HepG2 (cell line): ENCODE results near the gene KBTBD13. TPM values are rescaled to one million over a fixed set of nuclear protein-coding genes. Genes with fewer than 3 reads are reported as not detected.
A peak's percentile ranks its signal among the peaks of the same experiment; 100 is the strongest.

Experiments used
- BORCS8-MEF2B ChIP-seq: sonication (generic); formaldehyde crosslinking; IDR thresholded peaks from 2 replicates; pipeline ENCODE4 v1.8.0; 2022; ENCODE audit warnings: mild to moderate bottlenecking, missing genetic modification reagents
- CEBPG ChIP-seq: IDR thresholded peaks from 2 replicates; pipeline ENCODE4 v1.6.1; 2016
- KDM5B ChIP-seq: sonication (generic); formaldehyde crosslinking; IDR thresholded peaks from 2 replicates; pipeline ENCODE4 v1.4.0; 2020; ENCODE audit warnings: missing genetic modification reagents, mild to moderate bottlenecking, borderline replicate concordance
- MED13 ChIP-seq: sonication (generic); formaldehyde crosslinking; IDR thresholded peaks from 2 replicates; pipeline ENCODE4 v1.5.0; 2020; ENCODE audit warnings: missing genetic modification reagents
- NCOR1 ChIP-seq: fragments of 200-600 bp; sonication (generic); IDR thresholded peaks from 2 replicates; pipeline ENCODE4 v1.7.0; 2017; ENCODE audit warnings: antibody characterized with exemption, low read length, borderline replicate concordance
- NFYB ChIP-seq: sonication (generic); formaldehyde crosslinking; IDR thresholded peaks from 2 replicates; pipeline ENCODE4 v1.4.0; 2020; ENCODE audit warnings: missing genetic modification reagents
- PHF5A ChIP-seq: IDR thresholded peaks from one replicate; pipeline ENCODE4 v1.6.1; 2018; ENCODE audit warnings: low read depth, missing genetic modification reagents; ENCODE audit not compliant: unreplicated experiment
- RBFOX2 ChIP-seq: fragments of 200-400 bp; formaldehyde crosslinking; IDR thresholded peaks from 2 replicates; pipeline ENCODE4 v1.6.1; 2017; ENCODE audit warnings: low read depth, mild to moderate bottlenecking, low read length
- RCOR2 ChIP-seq: IDR thresholded peaks from 2 replicates; pipeline ENCODE4 v1.6.1; 2016; ENCODE audit warnings: missing biosample characterization, missing genetic modification reagents
- SRF ChIP-seq: IDR thresholded peaks from 2 replicates; pipeline ENCODE4 v1.6.1; 2011; ENCODE audit warnings: mild to moderate bottlenecking, low read depth, low read length, moderate library complexity
- ZBTB20 ChIP-seq: sonication (generic); formaldehyde crosslinking; IDR thresholded peaks from 2 replicates; pipeline ENCODE4 v1.8.1; 2023; ENCODE audit warnings: missing genetic modification reagents, low read depth, mild to moderate bottlenecking, borderline replicate concordance
- ZNF160 ChIP-seq: sonication (generic); formaldehyde crosslinking; IDR thresholded peaks from 2 replicates; pipeline ENCODE4 v1.8.0; 2022; ENCODE audit warnings: mild to moderate bottlenecking, inconsistent platforms, missing genetic modification reagents
- ZNF205 ChIP-seq: IDR thresholded peaks from 2 replicates; pipeline ENCODE4 v1.6.1; 2018; ENCODE audit warnings: missing biosample characterization, missing genetic modification reagents
- ZNF225 ChIP-seq: sonication (generic); formaldehyde crosslinking; IDR thresholded peaks from 2 replicates; pipeline ENCODE4 v1.4.0; 2020; ENCODE audit warnings: mild to moderate bottlenecking, missing genetic modification reagents
- ZNF292 ChIP-seq: sonication (generic); formaldehyde crosslinking; IDR thresholded peaks from 2 replicates; pipeline ENCODE4 v1.8.1; 2022; ENCODE audit warnings: mild to moderate bottlenecking, low read depth, missing genetic modification reagents, borderline replicate concordance
- ZNF317 ChIP-seq: sonication (generic); formaldehyde crosslinking; IDR thresholded peaks from 2 replicates; pipeline ENCODE4 v1.5.0; 2020; ENCODE audit warnings: mild to moderate bottlenecking, missing genetic modification reagents
- ZNF326 ChIP-seq: sonication (generic); formaldehyde crosslinking; IDR thresholded peaks from 2 replicates; pipeline ENCODE4 v1.4.0; 2020; ENCODE audit warnings: missing genetic modification reagents, borderline replicate concordance
- ZNF761 ChIP-seq: sonication (generic); formaldehyde crosslinking; conservative IDR thresholded peaks from 2 replicates; pipeline ENCODE4 v1.4.0; 2020; ENCODE audit warnings: mild to moderate bottlenecking, missing genetic modification reagents
- polyA plus RNA-seq, 8 experiments: library from polyadenylated mRNA; depleted of rRNA in 3 of 8; stranded (reverse) in 7 of 8; unstranded in 1 of 8; fragments of >200 nt; fragmentation: Illumina TruSeq in 4 of 8; extraction: Trizol in 4 of 8; gene quantifications; 2 replicates each; pipeline versions ENCODE4 v1.2.1 to v1.2.3, GENCODE V29; 2011 to 2016; ENCODE audit warnings: low read depth in 4 of 8, missing spikeins in 1 of 8, mixed read lengths in 1 of 8; ENCODE audit not compliant: insufficient read depth in 1 of 8
- total RNA-seq, 5 experiments: library from RNA; depleted of rRNA; stranded (reverse); fragments of >200 nt; fragmentation: Illumina TruSeq; extraction: Trizol; gene quantifications; 2 replicates each; pipeline ENCODE4 v1.2.3, GENCODE V29; 2016; ENCODE audit warnings: low read depth in 1 of 5
- TF ChIP-seq, protein P1 (sequence below): sonication (generic); formaldehyde crosslinking; IDR thresholded peaks from 2 replicates; pipeline ENCODE4 v1.5.0; 2020; ENCODE audit warnings: missing genetic modification reagents
- TF ChIP-seq, protein P2 (sequence below): sonication (generic); formaldehyde crosslinking; conservative IDR thresholded peaks from 2 replicates; pipeline ENCODE4 v1.4.0; 2020; ENCODE audit warnings: mild to moderate bottlenecking, missing genetic modification reagents, moderate library complexity
- TF ChIP-seq, protein P3 (sequence below): sonication (generic); formaldehyde crosslinking; IDR thresholded peaks from 2 replicates; pipeline ENCODE4 v1.4.0; 2020; ENCODE audit warnings: missing genetic modification reagents, borderline replicate concordance
- TF ChIP-seq, protein P4 (sequence below): sonication (generic); formaldehyde crosslinking; IDR thresholded peaks from 2 replicates; pipeline ENCODE4 v1.4.0; 2020; ENCODE audit warnings: missing genetic modification reagents

Gene KBTBD13
- total and polyA plus RNA-seq, 2 of the 13 experiments (the other 11 are each of a cell fraction or from before 2014, with no cell fraction given) = not detected

DNA sequence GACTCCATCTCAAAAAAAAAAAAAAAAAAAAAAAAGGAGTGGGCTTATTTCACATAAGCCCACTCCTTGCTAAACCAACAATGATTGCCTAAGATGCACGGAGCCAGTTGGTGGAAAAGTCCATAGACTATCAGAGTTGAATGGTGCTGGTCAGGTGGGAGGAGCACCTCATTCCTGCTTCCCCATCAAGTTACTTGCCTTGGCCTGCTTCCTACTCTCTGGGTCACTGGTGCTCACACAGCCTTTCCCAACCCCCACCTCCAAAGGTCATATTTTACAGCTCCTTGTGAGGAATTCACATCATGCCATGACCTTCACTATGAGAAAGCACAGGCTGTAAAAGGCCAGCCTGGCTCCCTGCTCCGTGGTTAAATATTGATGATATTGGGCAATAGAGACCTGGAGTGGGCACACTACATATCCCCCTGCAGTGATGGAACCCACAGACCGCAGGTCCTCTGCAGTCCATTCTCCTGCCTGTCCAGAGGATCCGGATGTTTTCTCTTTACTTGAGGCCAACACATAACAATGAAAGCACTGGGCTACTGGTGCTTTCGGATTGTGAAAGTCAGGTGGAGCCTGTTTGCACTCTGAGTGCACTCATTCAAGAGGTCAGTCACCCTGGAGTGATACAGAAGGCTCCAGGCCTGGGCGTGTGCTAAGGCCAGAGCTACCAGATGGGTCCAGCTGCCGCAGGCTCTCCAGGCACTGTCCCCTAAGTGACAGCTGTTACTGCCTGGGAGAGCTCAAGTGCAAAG, 31.6 kb upstream of the KBTBD13 start, which contains the start of gene SLC51B (continued):
- TF ChIP-seq CEBPG (peak; percentile 90), ZNF160 (CRISPR knock-in tag) (no peak), PHF5A (CRISPR knock-in tag) (peak; percentile 89), ZNF205 (CRISPR knock-in tag) (peak; percentile 74; the same call in 1 of the 2 replicates), NFYB (no peak), BORCS8-MEF2B (no peak; the same call in 1 of the 2 replicates), NCOR1 (peak; percentile 65), ZNF225 (CRISPR knock-in tag) (no peak), ZNF317 (CRISPR knock-in tag) (peak; percentile 51), ZBTB20 (CRISPR knock-in tag) (0 out of 2 replicates have a peak, but pooled peaks have one; percentile 76), KDM5B (CRISPR knock-in tag) (peak; percentile 50; the same call in 1 of the 2 replicates), SRF (no peak), RCOR2 (CRISPR knock-in tag) (peak; percentile 86), ZNF326 (CRISPR knock-in tag) (no peak), RBFOX2 (no peak), ZNF292 (CRISPR knock-in tag) (peak; percentile 95; the same call in 1 of the 2 replicates), ZNF761 (CRISPR knock-in tag) (no peak), MED13 (CRISPR knock-in tag) (peak; percentile 26; the same call in 1 of the 2 replicates)
- TF ChIP-seq, protein P1, sequence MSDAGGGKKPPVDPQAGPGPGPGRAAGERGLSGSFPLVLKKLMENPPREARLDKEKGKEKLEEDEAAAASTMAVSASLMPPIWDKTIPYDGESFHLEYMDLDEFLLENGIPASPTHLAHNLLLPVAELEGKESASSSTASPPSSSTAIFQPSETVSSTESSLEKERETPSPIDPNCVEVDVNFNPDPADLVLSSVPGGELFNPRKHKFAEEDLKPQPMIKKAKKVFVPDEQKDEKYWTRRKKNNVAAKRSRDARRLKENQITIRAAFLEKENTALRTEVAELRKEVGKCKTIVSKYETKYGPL (CRISPR knock-in tag) = no peak
- TF ChIP-seq, protein P2, sequence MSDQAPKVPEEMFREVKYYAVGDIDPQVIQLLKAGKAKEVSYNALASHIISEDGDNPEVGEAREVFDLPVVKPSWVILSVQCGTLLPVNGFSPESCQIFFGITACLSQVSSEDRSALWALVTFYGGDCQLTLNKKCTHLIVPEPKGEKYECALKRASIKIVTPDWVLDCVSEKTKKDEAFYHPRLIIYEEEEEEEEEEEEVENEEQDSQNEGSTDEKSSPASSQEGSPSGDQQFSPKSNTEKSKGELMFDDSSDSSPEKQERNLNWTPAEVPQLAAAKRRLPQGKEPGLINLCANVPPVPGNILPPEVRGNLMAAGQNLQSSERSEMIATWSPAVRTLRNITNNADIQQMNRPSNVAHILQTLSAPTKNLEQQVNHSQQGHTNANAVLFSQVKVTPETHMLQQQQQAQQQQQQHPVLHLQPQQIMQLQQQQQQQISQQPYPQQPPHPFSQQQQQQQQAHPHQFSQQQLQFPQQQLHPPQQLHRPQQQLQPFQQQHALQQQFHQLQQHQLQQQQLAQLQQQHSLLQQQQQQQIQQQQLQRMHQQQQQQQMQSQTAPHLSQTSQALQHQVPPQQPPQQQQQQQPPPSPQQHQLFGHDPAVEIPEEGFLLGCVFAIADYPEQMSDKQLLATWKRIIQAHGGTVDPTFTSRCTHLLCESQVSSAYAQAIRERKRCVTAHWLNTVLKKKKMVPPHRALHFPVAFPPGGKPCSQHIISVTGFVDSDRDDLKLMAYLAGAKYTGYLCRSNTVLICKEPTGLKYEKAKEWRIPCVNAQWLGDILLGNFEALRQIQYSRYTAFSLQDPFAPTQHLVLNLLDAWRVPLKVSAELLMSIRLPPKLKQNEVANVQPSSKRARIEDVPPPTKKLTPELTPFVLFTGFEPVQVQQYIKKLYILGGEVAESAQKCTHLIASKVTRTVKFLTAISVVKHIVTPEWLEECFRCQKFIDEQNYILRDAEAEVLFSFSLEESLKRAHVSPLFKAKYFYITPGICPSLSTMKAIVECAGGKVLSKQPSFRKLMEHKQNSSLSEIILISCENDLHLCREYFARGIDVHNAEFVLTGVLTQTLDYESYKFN = peak; percentile 95
- TF ChIP-seq, protein P3, sequence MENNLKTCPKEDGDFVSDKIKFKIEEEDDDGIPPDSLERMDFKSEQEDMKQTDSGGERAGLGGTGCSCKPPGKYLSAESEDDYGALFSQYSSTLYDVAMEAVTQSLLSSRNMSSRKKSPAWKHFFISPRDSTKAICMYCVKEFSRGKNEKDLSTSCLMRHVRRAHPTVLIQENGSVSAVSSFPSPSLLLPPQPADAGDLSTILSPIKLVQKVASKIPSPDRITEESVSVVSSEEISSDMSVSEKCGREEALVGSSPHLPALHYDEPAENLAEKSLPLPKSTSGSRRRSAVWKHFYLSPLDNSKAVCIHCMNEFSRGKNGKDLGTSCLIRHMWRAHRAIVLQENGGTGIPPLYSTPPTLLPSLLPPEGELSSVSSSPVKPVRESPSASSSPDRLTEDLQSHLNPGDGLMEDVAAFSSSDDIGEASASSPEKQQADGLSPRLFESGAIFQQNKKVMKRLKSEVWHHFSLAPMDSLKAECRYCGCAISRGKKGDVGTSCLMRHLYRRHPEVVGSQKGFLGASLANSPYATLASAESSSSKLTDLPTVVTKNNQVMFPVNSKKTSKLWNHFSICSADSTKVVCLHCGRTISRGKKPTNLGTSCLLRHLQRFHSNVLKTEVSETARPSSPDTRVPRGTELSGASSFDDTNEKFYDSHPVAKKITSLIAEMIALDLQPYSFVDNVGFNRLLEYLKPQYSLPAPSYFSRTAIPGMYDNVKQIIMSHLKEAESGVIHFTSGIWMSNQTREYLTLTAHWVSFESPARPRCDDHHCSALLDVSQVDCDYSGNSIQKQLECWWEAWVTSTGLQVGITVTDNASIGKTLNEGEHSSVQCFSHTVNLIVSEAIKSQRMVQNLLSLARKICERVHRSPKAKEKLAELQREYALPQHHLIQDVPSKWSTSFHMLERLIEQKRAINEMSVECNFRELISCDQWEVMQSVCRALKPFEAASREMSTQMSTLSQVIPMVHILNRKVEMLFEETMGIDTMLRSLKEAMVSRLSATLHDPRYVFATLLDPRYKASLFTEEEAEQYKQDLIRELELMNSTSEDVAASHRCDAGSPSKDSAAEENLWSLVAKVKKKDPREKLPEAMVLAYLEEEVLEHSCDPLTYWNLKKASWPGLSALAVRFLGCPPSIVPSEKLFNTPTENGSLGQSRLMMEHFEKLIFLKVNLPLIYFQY (CRISPR knock-in tag) = peak; percentile 71
- TF ChIP-seq, protein P4, sequence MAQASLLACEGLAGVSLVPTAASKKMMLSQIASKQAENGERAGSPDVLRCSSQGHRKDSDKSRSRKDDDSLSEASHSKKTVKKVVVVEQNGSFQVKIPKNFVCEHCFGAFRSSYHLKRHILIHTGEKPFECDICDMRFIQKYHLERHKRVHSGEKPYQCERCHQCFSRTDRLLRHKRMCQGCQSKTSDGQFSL (CRISPR knock-in tag) = 0 out of 2 replicates have a peak, but pooled peaks have one; percentile 39
